ENCODE data around the gene VWA8.
"Not testable (repeated sequence)": the region's sequence is repeated elsewhere in the genome, so short reads cannot be mapped to it uniquely, and the experiment has no call there.

VWA8 gene

DNA sequence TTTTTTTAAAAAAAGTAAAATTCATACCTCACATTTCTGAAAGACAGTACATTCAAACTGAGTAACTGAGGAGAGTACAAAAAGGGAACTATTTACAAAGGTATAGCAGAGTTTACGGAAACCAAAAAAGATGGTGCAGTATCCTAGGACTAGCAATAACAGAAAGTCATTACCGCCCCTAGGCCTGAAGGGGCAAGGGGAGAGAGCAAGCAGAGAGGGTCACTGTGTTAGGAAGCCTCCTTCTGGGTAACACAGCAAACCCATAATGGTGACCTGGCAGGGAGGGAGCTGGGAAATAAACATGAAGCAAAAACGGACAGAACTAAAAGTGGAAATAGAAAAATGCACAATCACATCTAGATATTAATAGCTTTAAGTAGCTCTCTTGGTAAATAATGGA is 8.2 kb downstream of the VWA8 start:
- DNase-seq, result no peak
- no peak for TF ChIP-seq POLR2A (IDR thresholded peaks at IDR 0.05; ENCODE audit: low read length)
- TF ChIP-seq GATA1 (IDR thresholded peaks at IDR 0.05; ENCODE audit: low read depth, low read length), result no peak

DNA sequence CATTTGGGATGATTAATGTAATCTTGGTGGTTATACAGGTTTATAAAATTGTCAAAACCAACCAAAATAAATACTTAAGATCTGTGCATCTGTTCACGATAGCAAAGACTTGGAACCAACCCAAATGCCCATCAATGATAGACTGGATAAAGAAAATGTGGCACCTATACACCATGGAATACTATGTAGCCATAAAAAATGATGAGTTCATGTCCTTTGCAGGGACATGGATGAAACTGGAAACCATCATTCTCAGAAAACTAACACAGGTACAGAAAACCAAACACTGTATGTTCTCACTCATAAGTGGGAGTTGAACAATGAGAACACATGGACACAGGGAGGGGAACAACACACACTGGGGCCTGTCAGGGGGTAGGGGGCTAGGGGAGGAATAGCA is 11.8 kb downstream of the VWA8 start:
- not testable (repeated sequence) for DNase-seq

DNA sequence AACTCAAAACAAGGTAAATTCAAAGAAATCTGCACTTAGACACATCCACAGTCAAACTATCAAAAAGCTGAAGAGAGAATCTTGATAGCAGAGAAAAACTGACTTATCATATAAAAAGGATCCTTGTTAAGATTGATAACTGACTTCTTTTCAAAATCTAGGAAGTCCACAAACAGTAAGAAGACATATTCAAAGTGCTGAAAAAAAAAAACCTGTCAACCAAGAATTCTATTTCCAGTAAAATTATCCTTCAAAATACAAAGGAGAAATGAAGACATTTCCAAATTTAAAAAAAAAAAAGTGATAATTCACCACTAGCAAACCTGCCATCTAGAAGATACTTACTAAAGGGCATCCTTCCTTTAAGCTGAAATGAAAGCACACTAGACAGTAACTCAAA is 15.0 kb downstream of the VWA8 start:
- no peak for TF ChIP-seq GATA1 (IDR thresholded peaks at IDR 0.05; ENCODE audit: low read depth, low read length)
- TF ChIP-seq POLR2A (IDR thresholded peaks at IDR 0.05; ENCODE audit: low read length), result no peak
- no peak for DNase-seq

DNA sequence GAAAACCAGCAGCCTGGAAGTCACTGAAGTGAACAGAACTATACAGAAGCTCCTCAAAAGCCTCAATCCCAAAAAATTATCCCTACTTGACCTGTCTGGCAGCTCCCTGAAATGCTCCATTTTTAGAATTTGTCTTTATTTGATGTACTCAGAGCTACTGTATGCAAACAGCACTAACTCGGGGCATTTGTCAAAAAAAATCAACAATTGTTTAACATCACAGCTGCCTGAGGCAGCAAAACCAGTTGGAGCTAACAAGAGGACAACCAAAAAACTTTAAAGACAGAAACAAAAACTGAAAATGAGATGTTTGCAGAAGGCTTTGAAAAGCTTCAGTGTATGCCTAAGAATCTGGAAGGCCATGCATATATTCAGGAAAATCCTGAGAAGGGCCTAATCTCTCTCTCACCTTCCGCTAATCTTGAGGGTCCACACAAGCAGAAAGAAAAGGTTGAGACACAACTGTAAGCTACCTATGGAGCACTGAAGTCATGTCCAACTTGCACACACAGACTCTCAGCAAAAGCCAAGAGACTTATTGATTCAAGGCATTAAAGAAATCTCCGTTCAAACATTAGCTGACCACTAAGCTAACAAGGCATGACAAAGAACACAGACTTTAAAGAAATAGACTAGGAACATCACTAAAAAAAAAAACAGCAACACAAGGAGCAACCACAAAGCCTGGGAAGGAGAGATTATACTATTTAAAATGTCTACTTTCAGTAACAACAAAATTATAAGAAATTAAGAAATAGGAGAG is 16.1 kb downstream of the VWA8 start:
- DNase-seq, result no peak
- TF ChIP-seq GATA1 (IDR thresholded peaks at IDR 0.05; ENCODE audit: low read depth, low read length) (no peak), POLR2A (IDR thresholded peaks at IDR 0.05; ENCODE audit: low read length) (no peak)

DNA sequence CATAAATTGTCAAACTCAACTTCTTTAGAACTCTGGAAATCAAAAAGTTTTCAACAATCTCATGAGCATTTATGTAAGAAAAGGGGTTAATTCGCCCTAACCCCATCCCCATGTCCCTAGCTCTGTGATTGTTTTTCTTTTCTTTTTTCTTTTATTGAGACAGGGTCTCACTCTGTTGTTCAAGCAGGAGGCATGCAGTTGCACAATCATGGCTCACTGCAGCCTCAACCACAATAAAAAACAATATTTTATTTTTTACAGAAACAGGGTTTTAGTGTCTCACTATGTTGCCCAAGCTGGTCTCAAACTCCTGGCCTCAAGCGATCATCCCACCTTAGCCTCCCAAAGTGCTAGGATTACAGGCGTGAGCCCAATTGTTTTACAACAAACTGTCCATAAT is 16.7 kb downstream of the VWA8 start:
- TF ChIP-seq POLR2A (IDR thresholded peaks at IDR 0.05; ENCODE audit: low read length), result no peak
- DNase-seq, result no peak

DNA sequence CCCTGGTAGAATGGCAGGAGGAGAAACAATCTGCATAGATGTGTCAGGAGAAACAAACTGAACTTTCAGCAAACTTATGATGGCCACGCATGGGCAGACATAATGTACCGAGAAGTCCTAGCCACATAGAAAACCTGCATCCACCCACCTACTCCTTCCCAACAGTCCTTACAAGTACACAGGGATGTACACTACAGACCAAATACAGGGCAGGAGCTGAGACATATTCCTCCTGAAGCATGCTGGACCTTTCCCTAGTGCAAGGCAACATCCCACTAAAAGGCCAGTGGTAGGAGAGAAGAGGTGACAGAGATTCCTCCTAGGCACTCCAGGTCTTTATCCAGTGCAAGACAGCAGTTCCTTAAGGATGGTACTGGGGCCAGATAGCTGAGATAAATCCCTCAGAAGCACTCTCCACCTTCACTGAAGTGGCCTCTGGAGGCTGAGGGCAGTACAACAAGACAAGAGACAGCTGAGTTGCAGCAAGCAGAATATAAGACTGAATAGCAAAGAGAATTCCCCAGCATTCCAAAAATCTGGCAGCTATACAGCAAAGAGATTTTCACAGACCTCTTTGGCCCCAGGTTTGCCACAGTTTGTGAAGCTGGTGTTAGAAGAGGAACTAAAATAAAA is 18.3 kb downstream of the VWA8 start:
- peak; percentile 11 to 23 for DNase-seq
- TF ChIP-seq POLR2A (IDR thresholded peaks at IDR 0.05; ENCODE audit: low read length) (no peak), GATA1 (IDR thresholded peaks at IDR 0.05; ENCODE audit: low read depth, low read length) (no peak)

DNA sequence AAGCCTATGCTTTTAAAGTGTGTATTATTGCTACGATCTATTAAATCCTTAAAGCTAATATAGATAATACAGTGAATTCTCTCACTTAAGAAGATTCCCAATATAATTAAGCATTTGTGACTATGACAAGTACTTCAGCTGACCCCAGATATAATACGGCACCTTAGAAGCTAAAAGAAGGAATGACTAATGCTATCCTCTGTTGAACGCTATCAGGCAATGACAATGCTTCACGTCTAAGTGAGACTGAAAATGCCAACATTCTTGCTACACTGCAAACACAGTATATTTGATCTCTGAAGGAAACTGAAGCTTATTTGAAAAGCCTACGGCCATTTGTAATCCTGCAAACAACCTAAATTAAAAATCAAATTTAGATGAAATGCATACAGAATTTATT is 19.7 kb downstream of the VWA8 start:
- TF ChIP-seq POLR2A (IDR thresholded peaks at IDR 0.05; ENCODE audit: low read length) (no peak), GATA1 (IDR thresholded peaks at IDR 0.05; ENCODE audit: low read depth, low read length) (no peak)
- DNase-seq, result no peak

DNA sequence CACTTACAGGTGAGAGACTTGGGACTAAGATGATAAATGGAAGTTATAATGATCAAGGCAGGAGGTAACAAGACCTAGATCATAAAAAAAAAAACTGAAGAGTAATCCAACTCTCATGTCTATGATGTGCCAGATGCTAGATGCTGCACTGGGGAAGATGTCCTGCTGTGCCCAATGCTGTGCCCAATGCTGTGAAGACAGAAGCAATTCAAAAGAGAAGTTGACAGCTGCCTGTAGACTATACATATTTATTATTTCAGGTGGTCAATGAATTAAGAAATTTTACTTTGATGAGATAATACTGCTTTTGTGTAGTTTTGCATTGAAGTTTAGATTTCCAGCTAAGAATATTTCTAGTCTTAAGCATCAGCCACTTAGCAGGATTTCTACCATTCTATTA is 21.5 kb downstream of the VWA8 start:
- TF ChIP-seq GATA1 (IDR thresholded peaks at IDR 0.05; ENCODE audit: low read depth, low read length), result no peak
- no peak for TF ChIP-seq POLR2A (IDR thresholded peaks at IDR 0.05; ENCODE audit: low read length)
- no peak for DNase-seq

DNA sequence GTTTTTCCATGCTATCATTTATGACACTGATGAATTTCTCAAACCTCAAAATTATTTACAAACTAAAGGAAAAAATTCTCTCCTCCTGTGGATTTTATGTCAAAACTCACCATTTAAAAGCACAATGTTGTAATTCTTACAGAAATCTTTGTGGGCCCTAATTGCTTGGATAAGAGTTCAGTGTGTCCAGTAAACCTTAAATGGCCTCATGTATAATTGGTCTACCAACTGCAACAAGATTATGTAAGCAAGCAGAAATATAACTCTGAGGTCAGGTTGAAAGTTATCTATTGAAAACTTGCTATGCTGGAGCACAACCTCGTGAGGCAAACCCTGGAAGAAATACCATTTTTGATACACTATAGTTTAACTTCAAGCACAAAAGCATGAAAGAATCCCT is 22.0 kb downstream of the VWA8 start:
- TF ChIP-seq POLR2A (IDR thresholded peaks at IDR 0.05; ENCODE audit: low read length), result no peak
- no peak for DNase-seq

DNA sequence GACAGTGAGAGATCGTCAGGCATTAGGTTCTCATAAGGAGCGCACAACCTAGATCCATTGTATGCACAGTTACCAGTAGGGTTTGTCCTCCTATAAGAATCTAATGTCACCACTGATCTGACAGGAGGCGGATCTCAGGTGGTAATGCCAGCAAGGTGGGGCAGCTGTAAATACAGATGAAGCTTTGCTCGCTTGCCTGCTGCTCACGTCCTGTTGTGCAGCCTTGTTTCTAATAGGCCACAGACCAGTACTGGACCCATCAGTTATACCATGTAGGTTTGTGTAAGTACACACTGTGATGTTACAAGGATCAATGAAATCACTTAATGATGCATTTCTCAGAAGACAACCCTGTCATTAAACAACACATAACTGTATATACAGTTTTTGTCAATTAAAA is 23.5 kb downstream of the VWA8 start:
- TF ChIP-seq GATA1 (IDR thresholded peaks at IDR 0.05; ENCODE audit: low read depth, low read length), result no peak
- TF ChIP-seq POLR2A (IDR thresholded peaks at IDR 0.05; ENCODE audit: low read length), result no peak

DNA sequence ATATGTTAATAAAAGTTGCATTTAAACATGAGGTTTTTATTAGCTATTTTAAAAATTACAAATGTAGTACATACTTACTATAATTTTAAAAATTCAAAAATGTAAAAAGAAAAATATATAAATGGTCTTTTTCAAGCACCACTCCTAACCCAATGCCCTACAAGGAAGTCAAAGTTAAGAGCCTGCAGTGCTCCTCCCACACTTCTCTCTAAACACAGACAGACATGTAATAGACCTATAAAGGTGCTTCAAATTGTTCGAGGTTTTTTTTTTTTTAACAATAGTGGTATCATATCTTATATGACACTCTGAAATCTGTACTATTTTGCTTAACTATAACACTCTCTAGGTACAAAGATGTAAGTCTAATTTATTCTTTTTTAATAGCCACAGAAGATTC is 25.4 kb downstream of the VWA8 start:
- no peak for TF ChIP-seq POLR2A (IDR thresholded peaks at IDR 0.05; ENCODE audit: low read length)
- no peak for TF ChIP-seq GATA1 (IDR thresholded peaks at IDR 0.05; ENCODE audit: low read depth, low read length)

More for the DNA sequence above, 23.5 kb downstream of the VWA8 start:
- DNase-seq, result no peak

DNA sequence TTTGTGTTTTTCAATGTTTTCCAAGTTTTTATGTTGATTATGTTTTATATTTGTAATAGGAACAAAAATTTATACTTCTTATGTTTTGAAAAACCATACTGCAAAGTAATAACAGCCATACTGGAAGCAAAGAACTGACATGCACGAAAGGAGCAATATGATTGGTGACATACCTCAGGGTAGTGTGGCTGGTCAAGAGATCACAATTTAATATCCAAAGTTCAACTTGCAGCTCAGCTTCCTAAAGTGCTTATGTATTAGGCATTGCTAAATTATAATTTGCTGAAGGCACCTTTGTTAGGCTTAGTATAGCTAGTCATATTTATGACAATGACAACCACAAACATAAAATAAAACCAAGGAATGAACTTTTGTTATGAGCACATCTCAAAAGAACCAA is 25.9 kb downstream of the VWA8 start:
- TF ChIP-seq POLR2A (IDR thresholded peaks at IDR 0.05; ENCODE audit: low read length), result no peak
- no peak for TF ChIP-seq GATA1 (IDR thresholded peaks at IDR 0.05; ENCODE audit: low read depth, low read length)
- DNase-seq, result no peak

More for the DNA sequence above, 25.4 kb downstream of the VWA8 start:
- DNase-seq, result no peak

DNA sequence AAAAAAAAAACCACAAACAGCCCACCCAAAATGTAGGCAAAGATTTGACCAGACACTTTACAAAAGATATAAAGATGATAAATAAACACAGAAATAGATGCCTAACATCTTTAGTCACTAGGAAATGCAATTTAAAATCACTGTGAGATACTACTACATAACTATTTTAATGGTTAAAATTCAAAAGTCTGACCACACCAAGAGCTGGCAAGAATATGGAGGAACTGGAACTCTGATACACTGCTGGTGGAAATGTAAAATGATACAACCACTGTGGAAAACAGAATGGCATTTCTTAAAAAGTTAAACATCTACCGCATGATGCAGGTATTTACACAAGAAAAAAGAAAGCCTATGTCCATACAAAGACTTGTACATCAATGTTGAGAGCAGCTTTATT is 26.8 kb downstream of the VWA8 start:
- no peak for TF ChIP-seq GATA1 (IDR thresholded peaks at IDR 0.05; ENCODE audit: low read depth, low read length)
- TF ChIP-seq POLR2A (IDR thresholded peaks at IDR 0.05; ENCODE audit: low read length), result no peak
- no peak for DNase-seq

DNA sequence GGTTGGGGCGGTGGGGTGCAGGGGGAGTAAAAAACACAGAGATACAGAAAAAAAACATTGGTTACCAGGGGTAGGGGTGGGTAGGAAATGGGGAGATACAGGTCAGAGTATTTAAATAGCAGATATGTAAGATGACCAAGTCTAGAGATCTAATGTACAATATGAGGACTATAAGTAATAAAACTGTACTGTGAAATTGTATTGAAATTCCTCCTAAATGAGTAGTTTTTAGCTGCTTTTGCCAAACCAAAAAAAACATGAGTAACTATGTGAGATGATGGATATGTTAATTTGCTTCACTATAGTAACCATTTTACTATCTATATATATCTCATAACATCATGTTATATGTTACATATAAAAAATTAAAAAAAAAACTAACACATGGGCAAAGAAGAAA is 29.6 kb downstream of the VWA8 start:
- TF ChIP-seq POLR2A (IDR thresholded peaks at IDR 0.05; ENCODE audit: low read length), result no peak
- TF ChIP-seq GATA1 (IDR thresholded peaks at IDR 0.05; ENCODE audit: low read depth, low read length), result no peak
- no peak for DNase-seq

DNA sequence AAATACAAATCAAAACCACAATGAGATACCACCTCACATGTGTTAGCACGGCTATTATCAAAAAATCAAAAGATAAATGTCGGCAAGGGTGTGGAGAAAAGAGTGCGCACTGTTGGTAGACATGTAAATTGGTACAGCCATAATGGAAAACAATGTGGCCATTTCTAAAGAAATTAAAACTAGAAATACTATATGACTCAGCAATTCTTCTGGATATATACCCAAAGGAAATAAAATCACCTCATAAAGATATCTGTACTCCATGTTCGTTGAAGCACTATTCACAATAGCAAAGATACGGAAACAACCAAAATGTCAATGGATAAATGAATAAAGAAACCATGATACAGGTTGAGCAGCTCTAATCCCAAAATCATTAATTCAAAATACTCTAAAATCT is 30.8 kb downstream of the VWA8 start:
- TF ChIP-seq POLR2A (IDR thresholded peaks at IDR 0.05; ENCODE audit: low read length), result no peak
- TF ChIP-seq GATA1 (IDR thresholded peaks at IDR 0.05; ENCODE audit: low read depth, low read length), result no peak

More for the DNA sequence above, 30.8 kb downstream of the VWA8 start:
- no peak for DNase-seq
